ENCODE data around the gene CEPT1.

GRCh38 chr1:111145963-111146768 lies 6.1 kb downstream of the CEPT1 start:
- TF ChIP-seq POLR2AphosphoS5 (IDR thresholded peaks at IDR 0.05; ENCODE audit: low read depth, low read length) (no peak), TAF1 (IDR thresholded peaks at IDR 0.05; ENCODE audit: low read depth, low read length) (no peak)

Measured in GM12891 (cell line).